GM12872 (cell line): ENCODE results near the gene SLC12A4.

ENCODE experiments used
- CTCF ChIP-seq: IDR thresholded peaks from 3 replicates; pipeline ENCODE4 v1.5.1; 2011; ENCODE audit warnings: low read depth, mild to moderate bottlenecking, low read length, moderate library complexity; ENCODE audit not compliant: insufficient read depth

The SLC12A4 gene

GRCh38 chr16:67977469-67978227 is 9.2 kb upstream of the SLC12A4 start:
- no peak for TF ChIP-seq CTCF

GRCh38 chr16:67977005-67977404 is 8.6 kb upstream of the SLC12A4 start:
- no peak for TF ChIP-seq CTCF

GRCh38 chr16:67976205-67976604 is 7.8 kb upstream of the SLC12A4 start:
- TF ChIP-seq CTCF, result no peak

GRCh38 chr16:67975321-67976105 is 7.1 kb upstream of the SLC12A4 start:
- TF ChIP-seq CTCF, result no peak

- no peak for TF ChIP-seq CTCF
Observed at GRCh38 chr16:67971111-67971510, 2.7 kb upstream of the SLC12A4 start.

GRCh38 chr16:67969254-67970039 is 1.0 kb upstream of the SLC12A4 start:
- TF ChIP-seq CTCF, result no peak

GRCh38 chr16:67967958-67968399 is 458 bp downstream of the SLC12A4 start:
- no peak for TF ChIP-seq CTCF
